ENCODE results near the gene CSNK1G1. TPM values are rescaled to one million over a fixed set of nuclear protein-coding genes. Genes with fewer than 3 reads are reported as not detected.

CSNK1G1 gene
- total and polyA plus RNA-seq, 3 donors from 2014 or later, result 32.7 to 77.5 (median 59.6) TPM

DNA sequence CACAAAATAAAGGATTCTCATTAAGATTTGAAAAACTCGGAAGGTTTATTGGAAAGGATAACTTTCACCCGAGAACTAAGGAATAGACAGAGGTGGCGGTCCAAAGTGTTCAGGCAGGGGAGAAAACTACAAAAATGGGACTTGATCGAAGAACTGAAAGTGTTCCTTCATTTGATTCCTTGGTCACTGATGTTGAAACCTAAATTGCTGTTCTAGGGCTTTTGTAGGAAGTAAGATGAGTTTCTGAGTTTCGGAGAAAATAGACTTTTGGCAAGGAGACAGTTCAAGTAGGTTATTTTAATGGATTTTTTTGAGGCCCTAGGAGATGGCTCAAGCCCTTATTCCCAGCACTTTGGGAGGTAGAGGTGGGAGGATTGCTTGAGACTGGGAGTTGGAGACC is 33.1 kb upstream of the CSNK1G1 start:
- TF ChIP-seq POLR2A (IDR thresholded peaks at IDR 0.05), result no peak
- TF ChIP-seq, protein P1, sequence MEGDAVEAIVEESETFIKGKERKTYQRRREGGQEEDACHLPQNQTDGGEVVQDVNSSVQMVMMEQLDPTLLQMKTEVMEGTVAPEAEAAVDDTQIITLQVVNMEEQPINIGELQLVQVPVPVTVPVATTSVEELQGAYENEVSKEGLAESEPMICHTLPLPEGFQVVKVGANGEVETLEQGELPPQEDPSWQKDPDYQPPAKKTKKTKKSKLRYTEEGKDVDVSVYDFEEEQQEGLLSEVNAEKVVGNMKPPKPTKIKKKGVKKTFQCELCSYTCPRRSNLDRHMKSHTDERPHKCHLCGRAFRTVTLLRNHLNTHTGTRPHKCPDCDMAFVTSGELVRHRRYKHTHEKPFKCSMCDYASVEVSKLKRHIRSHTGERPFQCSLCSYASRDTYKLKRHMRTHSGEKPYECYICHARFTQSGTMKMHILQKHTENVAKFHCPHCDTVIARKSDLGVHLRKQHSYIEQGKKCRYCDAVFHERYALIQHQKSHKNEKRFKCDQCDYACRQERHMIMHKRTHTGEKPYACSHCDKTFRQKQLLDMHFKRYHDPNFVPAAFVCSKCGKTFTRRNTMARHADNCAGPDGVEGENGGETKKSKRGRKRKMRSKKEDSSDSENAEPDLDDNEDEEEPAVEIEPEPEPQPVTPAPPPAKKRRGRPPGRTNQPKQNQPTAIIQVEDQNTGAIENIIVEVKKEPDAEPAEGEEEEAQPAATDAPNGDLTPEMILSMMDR (IDR thresholded peaks at IDR 0.05), result no peak
- Histone ChIP-seq H3K27me3 (no peaks in the 10 kb centered on the region), H3K4me1 (no peaks in the 10 kb centered on the region), H3K27ac (no peak overlapping the region), H3K9me3 (no peaks in the 10 kb centered on the region), H3K36me3 (ENCODE audit: low read depth, missing control alignments) (no peaks in the 10 kb centered on the region), H3K4me3 (no peak overlapping the region)
- intact Hi-C loops (cut with DNase I; ENCODE audit: low total_unique reads), result no loop called here
- WGBS, 2 donors, result 66 to 73% methylated on average over 5 of the region's 5 CpGs
- no peak for DNase-seq

- WGBS, 2 donors, result 1% methylated on average over 35 of the region's 35 CpGs
- TF ChIP-seq, protein P1 (IDR thresholded peaks at IDR 0.05), result peak in 1 of 3 experiments; percentile 16
- TF ChIP-seq POLR2A (IDR thresholded peaks at IDR 0.05), result no peak
These were observed 31.7 kb upstream of the CSNK1G1 start, which contains the start of gene TRIP4 for GRCh38 chr15:64387562-64388168. TSS of gene TRIP4 (plus strand) at chr15:64387836. CDS start at chr15:64387864, 28 bp downstream.

DNA sequence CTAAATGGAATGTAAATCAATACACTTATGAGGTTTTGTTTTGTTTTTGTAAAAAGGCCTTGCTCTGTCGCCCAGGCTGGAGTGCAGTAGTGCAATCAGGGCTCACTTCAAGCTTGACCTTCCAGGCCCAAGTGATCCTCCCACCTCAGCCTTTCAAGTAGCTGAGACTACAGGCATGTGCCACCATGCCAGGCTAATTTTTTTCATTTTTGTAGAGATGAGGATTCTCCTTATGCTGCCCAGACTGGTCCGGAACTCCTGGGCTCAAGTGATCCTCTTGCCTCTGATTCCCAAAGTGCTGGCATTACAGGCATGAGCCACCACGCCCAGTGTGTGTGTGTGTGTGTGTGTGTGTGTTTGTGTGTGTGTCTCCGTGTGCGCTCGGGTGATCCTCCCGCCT is 30.3 kb upstream of the CSNK1G1 start:
- Histone ChIP-seq H3K4me3 (no peak overlapping the region), H3K27ac (no peak overlapping the region), H3K9me3 (no peaks in the 10 kb centered on the region), H3K27me3 (no peaks in the 10 kb centered on the region), H3K36me3 (ENCODE audit: low read depth, missing control alignments) (no peaks in the 10 kb centered on the region), H3K4me1 (peaks cover 4% of the 10 kb centered on the region)
- WGBS, 2 donors, result 76 to 79% methylated on average over 7 of the region's 7 CpGs
- intact Hi-C loops (cut with DNase I; ENCODE audit: low total_unique reads), result no loop called here
- TF ChIP-seq, protein P1 (IDR thresholded peaks at IDR 0.05), result no peak
- TF ChIP-seq POLR2A (IDR thresholded peaks at IDR 0.05), result no peak
- no peak for DNase-seq

More at GRCh38 chr15:64387562-64388168, 31.7 kb upstream of the CSNK1G1 start, which contains the start of gene TRIP4:
- no peaks in the 10 kb centered on the region for H3K9me3 ChIP-seq
- H3K4me1 ChIP-seq, result no peaks in the 10 kb centered on the region
- peak within 1 kb of the TSS; percentile 74 to 79 for H3K4me3 ChIP-seq
- H3K27me3 ChIP-seq, result no peaks in the 10 kb centered on the region
- peak; percentile 97 for DNase-seq
- intact Hi-C loops (cut with DNase I; ENCODE audit: low total_unique reads), result no loop called here
- peak within 1 kb of the TSS; percentile 8 to 78 for H3K27ac ChIP-seq
- H3K36me3 ChIP-seq (ENCODE audit: low read depth, missing control alignments), result no peaks in the 10 kb centered on the region

DNA sequence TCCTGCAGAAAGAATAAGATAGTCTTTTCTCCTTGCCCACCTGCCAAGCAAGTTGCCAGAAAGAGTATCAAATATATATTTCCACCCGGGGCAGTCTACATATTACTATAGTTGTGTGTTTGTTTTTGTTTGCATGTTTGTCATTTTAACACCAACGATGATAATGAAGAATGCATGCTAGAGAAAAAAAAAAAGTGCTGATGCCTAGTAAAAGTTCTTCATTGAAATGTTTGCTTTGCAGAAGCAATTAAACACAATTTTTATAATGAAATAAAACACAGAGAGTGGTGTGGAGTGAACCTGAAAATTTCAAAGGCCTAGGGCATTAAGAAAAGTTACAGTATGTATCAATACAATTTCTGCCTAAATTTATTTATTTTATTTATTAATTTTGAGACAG is 27.8 kb upstream of the CSNK1G1 start:
- Histone ChIP-seq H3K27ac (no peak overlapping the region), H3K9me3 (no peaks in the 10 kb centered on the region), H3K36me3 (ENCODE audit: low read depth, missing control alignments) (no peaks in the 10 kb centered on the region), H3K27me3 (no peaks in the 10 kb centered on the region), H3K4me3 (no peak overlapping the region), H3K4me1 (peaks cover 4% of the 10 kb centered on the region)
- intact Hi-C loops (cut with DNase I; ENCODE audit: low total_unique reads), result no loop called here
- 88 to 90% methylated on average over 2 of the region's 2 CpGs for WGBS, 2 donors
- TF ChIP-seq, protein P1 (IDR thresholded peaks at IDR 0.05), result no peak
- no peak for TF ChIP-seq POLR2A (IDR thresholded peaks at IDR 0.05)
- DNase-seq, result no peak
